ENCODE results near the gene SHISAL2A. TPM values are rescaled to one million over a fixed set of nuclear protein-coding genes. Genes with fewer than 3 reads are reported as not detected.

The SHISAL2A gene
- total and polyA plus RNA-seq, 7 donors = 0.13 to 1.6 (median 0.28) TPM

GRCh38 chr1:52673513-52673912, 40.5 kb downstream of the SHISAL2A start:
- TF ChIP-seq CTCF (IDR thresholded peaks at IDR 0.05) = no peak
- Histone ChIP-seq H3K27ac (no peak overlapping the region), H3K4me3 (no peak overlapping the region), H3K4me1 (peaks cover 36% of the 10 kb centered on the region), H3K27me3 (ENCODE audit: insufficient read depth in 3 of 3, low read length in 2 of 3) (no peaks in the 10 kb centered on the region), H3K36me3 (ENCODE audit: insufficient read depth in 1 of 2, low read depth in 1 of 2) (no peaks in the 10 kb centered on the region), H3K9me3 (no peaks in the 10 kb centered on the region)
- intact Hi-C loops (cut with DNase I) = loop anchor here in 1 of 2 donors (10.0 kb wide), 1 partner anchor 119 kb away; the partner anchor contains the start of gene TUT4
- ATAC-seq (no peak), DNase-seq (no peak)
- 84 to 97% (median 86%) methylated on average over 4 of the region's 4 CpGs for WGBS, 3 donors

- WGBS, 3 donors = 68 to 77% (median 71%) methylated on average over 6 of the region's 6 CpGs
- Histone ChIP-seq H3K36me3 (ENCODE audit: insufficient read depth in 1 of 2, low read depth in 1 of 2) (no peaks in the 10 kb centered on the region), H3K27ac (peak overlapping the region; percentile 84), H3K4me3 (no peak overlapping the region), H3K9me3 (no peaks in the 10 kb centered on the region), H3K27me3 (ENCODE audit: insufficient read depth in 3 of 3, low read length in 2 of 3) (no peaks in the 10 kb centered on the region), H3K4me1 (peaks cover 42% of the 10 kb centered on the region)
- DNase-seq (no peak), ATAC-seq (no peak)
- intact Hi-C loops (cut with DNase I) = loop anchor here (5.0 to 10.0 kb wide), 3 partner anchors 72 to 122 kb away; partner anchors contain the start of genes TUT4 (in 2 of the 2) and GPX7 (in 1 of the 2)
- TF ChIP-seq CTCF (IDR thresholded peaks at IDR 0.05) = no peak
These were observed 41.8 kb downstream of the SHISAL2A start for GRCh38 chr1:52674497-52675384.

GRCh38 chr1:52676249-52676903, 43.4 kb downstream of the SHISAL2A start:
- intact Hi-C loops (cut with DNase I) = loop anchor here (5.0 to 10.0 kb wide), 3 partner anchors 74 to 124 kb away; partner anchors contain the start of genes TUT4 (in 2 of the 2) and GPX7 (in 1 of the 2)
- peaks cover 40% of the 10 kb centered on the region for H3K4me1 ChIP-seq

More at GRCh38 chr1:52676249-52676903, 43.4 kb downstream of the SHISAL2A start:
- 18 to 33% (median 25%) methylated on average over 8 of the region's 8 CpGs for WGBS, 3 donors
- peak overlapping the region; percentile 84 for H3K27ac ChIP-seq
- no peak overlapping the region for H3K4me3 ChIP-seq
- no peaks in the 10 kb centered on the region for H3K36me3 ChIP-seq (ENCODE audit: insufficient read depth in 1 of 2, low read depth in 1 of 2)
- no peak for TF ChIP-seq CTCF (IDR thresholded peaks at IDR 0.05)
- H3K9me3 ChIP-seq = no peaks in the 10 kb centered on the region
- ATAC-seq (peak; percentile 96 to 99 (median 97)), DNase-seq (peak; percentile 78 to 94)
- H3K27me3 ChIP-seq (ENCODE audit: insufficient read depth in 3 of 3, low read length in 2 of 3) = no peaks in the 10 kb centered on the region

Measured in psoas muscle (tissue), 8 donors.